Lung (tissue), 12 donors: ENCODE measurements around the gene PRPF40A. TPM values are rescaled to one million over a fixed set of nuclear protein-coding genes. Genes with fewer than 3 reads are reported as not detected.

ENCODE experiments used
- ATAC-seq: fragments of 200-7000 bp; cut with Tn5 transposase; one replicate; pipeline ENCODE4 v1.9.1; 2020; ENCODE audit warnings: moderate number of reproducible peaks; ENCODE audit not compliant: insufficient read depth, low FRiP score
- DNase-seq, 3 donors: peaks; one replicate each; pipeline ENCODE4 v3.0.0-alpha.2; 2013 to 2017
- H3K27ac ChIP-seq, 2 donors: one replicate each; pipeline ENCODE4 v1.5.1; 2013; ENCODE audit warnings: mild to moderate bottlenecking in 2 of 2, moderate library complexity in 2 of 2, control low read depth in 1 of 2, inconsistent platforms in 1 of 2, low read depth in 1 of 2, low read length in 1 of 2
- H3K27me3 ChIP-seq, 3 donors: one replicate each; pipeline ENCODE4 v1.5.1; 2013; ENCODE audit warnings: low read length in 2 of 3; ENCODE audit not compliant: control insufficient read depth in 3 of 3, insufficient read depth in 3 of 3
- H3K36me3 ChIP-seq, 4 donors: one replicate each; pipeline ENCODE4 v1.5.1; 2013; ENCODE audit warnings: low read length in 4 of 4, mild to moderate bottlenecking in 1 of 4, moderate library complexity in 1 of 4; ENCODE audit not compliant: control insufficient read depth in 4 of 4, insufficient read depth in 4 of 4
- H3K4me1 ChIP-seq, 5 donors: one replicate each; pipeline ENCODE4 v1.5.1; 2013; ENCODE audit warnings: low read length in 5 of 5, mild to moderate bottlenecking in 2 of 5, moderate library complexity in 1 of 5; ENCODE audit not compliant: control insufficient read depth in 5 of 5, insufficient read depth in 5 of 5
- H3K4me3 ChIP-seq: one replicate; pipeline ENCODE4 v1.5.1; 2013; ENCODE audit warnings: mild to moderate bottlenecking, control low read depth, moderate library complexity
- H3K9ac ChIP-seq, 2 donors: one replicate each; pipeline ENCODE4 v1.5.1; 2013; ENCODE audit warnings: low read length in 2 of 2, control low read depth in 1 of 2; ENCODE audit not compliant: insufficient read depth in 1 of 2
- H3K9me3 ChIP-seq, 4 donors: one replicate each; pipeline ENCODE4 v1.5.1; 2013; ENCODE audit warnings: low read length in 3 of 4, mild to moderate bottlenecking in 1 of 4, moderate library complexity in 1 of 4; ENCODE audit not compliant: control insufficient read depth in 4 of 4, insufficient read depth in 3 of 4
- WGBS, 2 donors: extraction: QIAGEN DNeasy Blood & Tissue Kit; methylation state at CpG; one replicate each; pipeline ENCODE4 v1.1.7; 2013; 5-methylcytosine and 5-hydroxymethylcytosine counted together
- polyA plus RNA-seq, 2 donors: library from polyadenylated mRNA; stranded (reverse); fragments of 200-250 nt; gene quantifications; one replicate each; pipeline ENCODE4 v1.2.1, GENCODE V29; 2013
- total RNA-seq, 2 donors: library from RNA; depleted of rRNA in 1 of 2; stranded (reverse); fragments of >200 nt in 1 of 2; gene quantifications; one replicate each; pipeline ENCODE4 v1.2.1, GENCODE V29; 2014 to 2021
- TF ChIP-seq, protein P1 (sequence below): IDR thresholded peaks from 2 replicates; pipeline ENCODE4 v1.5.1; 2012; ENCODE audit warnings: mild to moderate bottlenecking; ENCODE audit errors: control extremely low read depth, extremely low read depth
- donor health status: control.
- donor health status: control.
- donor health status: Bipolar disorder and iron deficiency.
- donor health status: healthy.
- donor health status: DM: yes; HTN: yes; CAD: no.

PRPF40A gene
- total and polyA plus RNA-seq, 4 donors: 20.1 to 131 (median 58.6) TPM

DNA sequence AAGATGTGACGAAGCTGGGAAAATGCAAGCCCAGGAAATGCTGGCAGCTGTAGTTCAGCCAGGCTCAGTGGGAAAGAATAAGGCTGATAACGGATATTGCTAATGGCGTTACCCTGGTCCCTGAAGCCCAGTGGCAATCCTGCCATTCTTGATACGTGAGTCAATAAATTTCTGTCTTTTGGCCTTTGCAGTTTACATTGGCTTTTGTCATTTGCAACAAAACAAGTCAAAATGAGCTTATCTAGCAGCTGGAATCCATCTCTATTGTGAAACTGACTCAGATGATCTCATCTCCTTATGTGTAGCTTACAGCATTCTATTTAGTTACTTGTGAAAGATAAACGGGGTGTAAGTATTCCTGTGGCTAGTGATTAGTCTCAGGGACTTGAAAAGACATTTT, 44.9 kb upstream of the PRPF40A start:
- Histone ChIP-seq H3K9me3 (no peaks in the 10 kb centered on the region), H3K27ac (no peak overlapping the region), H3K4me3 (no peak overlapping the region), H3K27me3 (no peaks in the 10 kb centered on the region), H3K9ac (no peak overlapping the region), H3K4me1 (peaks cover 0 to 3% (median 0%) of the 10 kb centered on the region in 5 donors), H3K36me3 (peaks cover 2 to 8% (median 5%) of the 10 kb centered on the region in 4 donors)
- 73 to 90% methylated on average over 5 of the region's 5 CpGs for WGBS, 2 donors
- DNase-seq (peak; percentile 20 to 83 (median 74)), ATAC-seq (no peak)
- TF ChIP-seq, protein P1, sequence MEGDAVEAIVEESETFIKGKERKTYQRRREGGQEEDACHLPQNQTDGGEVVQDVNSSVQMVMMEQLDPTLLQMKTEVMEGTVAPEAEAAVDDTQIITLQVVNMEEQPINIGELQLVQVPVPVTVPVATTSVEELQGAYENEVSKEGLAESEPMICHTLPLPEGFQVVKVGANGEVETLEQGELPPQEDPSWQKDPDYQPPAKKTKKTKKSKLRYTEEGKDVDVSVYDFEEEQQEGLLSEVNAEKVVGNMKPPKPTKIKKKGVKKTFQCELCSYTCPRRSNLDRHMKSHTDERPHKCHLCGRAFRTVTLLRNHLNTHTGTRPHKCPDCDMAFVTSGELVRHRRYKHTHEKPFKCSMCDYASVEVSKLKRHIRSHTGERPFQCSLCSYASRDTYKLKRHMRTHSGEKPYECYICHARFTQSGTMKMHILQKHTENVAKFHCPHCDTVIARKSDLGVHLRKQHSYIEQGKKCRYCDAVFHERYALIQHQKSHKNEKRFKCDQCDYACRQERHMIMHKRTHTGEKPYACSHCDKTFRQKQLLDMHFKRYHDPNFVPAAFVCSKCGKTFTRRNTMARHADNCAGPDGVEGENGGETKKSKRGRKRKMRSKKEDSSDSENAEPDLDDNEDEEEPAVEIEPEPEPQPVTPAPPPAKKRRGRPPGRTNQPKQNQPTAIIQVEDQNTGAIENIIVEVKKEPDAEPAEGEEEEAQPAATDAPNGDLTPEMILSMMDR: no peak

DNA sequence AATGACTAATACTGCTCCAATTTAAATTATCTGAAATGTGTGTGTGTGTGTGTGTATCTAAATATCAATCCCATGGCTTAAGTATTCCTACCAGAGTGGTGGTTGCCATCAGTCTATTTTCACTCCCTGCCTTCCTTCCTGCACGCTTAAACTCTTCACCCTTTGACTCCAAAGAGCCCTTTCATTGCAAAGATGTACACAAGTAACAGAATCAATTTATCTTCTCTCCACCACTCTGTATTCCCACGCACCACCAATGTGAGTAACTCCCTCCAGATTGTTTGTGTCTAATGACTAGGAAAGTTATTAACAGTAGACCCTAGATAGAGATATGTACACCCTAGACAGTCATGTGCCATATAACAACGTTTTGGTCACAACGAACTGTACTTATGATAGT, 44.0 kb upstream of the PRPF40A start:
- H3K36me3 ChIP-seq: peaks cover 3 to 13% (median 9%) of the 10 kb centered on the region in 4 donors
- ATAC-seq: no peak
- no peaks in the 10 kb centered on the region for H3K27me3 ChIP-seq
- H3K4me1 ChIP-seq: peaks cover 0 to 3% (median 0%) of the 10 kb centered on the region in 5 donors
- no peak overlapping the region for H3K4me3 ChIP-seq
- TF ChIP-seq, protein P1: no peak
- H3K9ac ChIP-seq: no peak overlapping the region
- 88 to 89% methylated on average over 4 of the region's 4 CpGs for WGBS, 2 donors
- no peak overlapping the region for H3K27ac ChIP-seq
- no peak for DNase-seq
- H3K9me3 ChIP-seq: no peaks in the 10 kb centered on the region

DNA sequence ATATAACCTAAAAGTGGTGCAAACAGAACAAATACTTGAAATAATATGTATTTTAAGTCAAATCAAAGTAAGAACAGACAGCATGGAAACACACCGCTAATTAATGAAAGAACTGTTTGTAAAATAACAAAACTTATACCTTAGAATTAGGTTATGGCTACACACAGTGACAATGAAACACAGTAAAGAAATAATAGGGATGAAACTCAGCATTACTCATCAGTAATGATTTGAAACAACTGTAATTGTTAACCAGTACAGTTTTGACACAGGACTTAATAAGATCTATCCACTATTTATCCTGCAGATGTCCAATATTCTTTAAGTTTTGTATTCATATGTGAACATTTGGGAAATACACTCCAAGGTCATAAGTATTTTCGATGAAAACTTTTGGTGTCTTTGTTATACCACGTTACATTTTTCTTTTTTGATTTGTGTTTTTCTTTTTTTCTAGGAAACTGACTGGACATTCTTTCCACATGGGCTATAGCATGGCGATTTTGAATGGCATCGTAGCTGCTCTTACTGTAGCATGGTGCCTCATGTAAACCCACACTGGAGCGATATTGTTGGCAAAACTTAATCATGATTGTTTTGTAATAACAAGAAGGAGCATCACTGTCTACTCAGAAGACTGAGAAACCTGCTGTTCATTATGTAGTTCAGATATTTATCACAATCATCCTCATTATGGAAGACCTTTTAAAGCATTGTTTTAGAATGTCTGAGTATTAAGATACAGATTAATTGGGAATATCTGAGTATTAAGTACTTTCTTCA, 42.2 kb upstream of the PRPF40A start:
- no peaks in the 10 kb centered on the region for H3K27me3 ChIP-seq
- WGBS, 2 donors: 93 to 95% methylated on average over 6 of the region's 6 CpGs
- TF ChIP-seq, protein P1: no peak
- H3K36me3 ChIP-seq: peaks cover 7 to 14% (median 13%) of the 10 kb centered on the region in 4 donors
- ATAC-seq: no peak
- H3K9me3 ChIP-seq: no peaks in the 10 kb centered on the region
- DNase-seq: no peak
- H3K4me1 ChIP-seq: peaks cover 0 to 3% (median 0%) of the 10 kb centered on the region in 5 donors
- no peak overlapping the region for H3K9ac ChIP-seq
- H3K27ac ChIP-seq: no peak overlapping the region
- H3K4me3 ChIP-seq: no peak overlapping the region
